ENCODE measurements around the gene TMEM31.

- no peak for TF ChIP-seq CTCF (conservative IDR thresholded peaks at IDR 0.05; ENCODE audit: low read depth, low read length)
- no peak for TF ChIP-seq FOS (IDR thresholded peaks at IDR 0.05; ENCODE audit: low read depth, low read length)
These were observed 47.8 kb downstream of the TMEM31 start for GRCh38 chrX:103758555-103758954.

Data from IMR-90 (cell line).